NOMO-1 treated with dmso at 0.1 percent for 144 hours (cell line): Measurements from ENCODE around the gene EXOC6.
"Not testable (repeated sequence)": the region's sequence is repeated elsewhere in the genome, so short reads cannot be mapped to it uniquely, and the experiment has no call there.

ENCODE experiments used
- DNase-seq: peaks from one replicate; lab custom pipeline; 2025; ENCODE audit not compliant: unreplicated experiment; lab: John Stamatoyannopoulos, UW

The EXOC6 gene

DNA sequence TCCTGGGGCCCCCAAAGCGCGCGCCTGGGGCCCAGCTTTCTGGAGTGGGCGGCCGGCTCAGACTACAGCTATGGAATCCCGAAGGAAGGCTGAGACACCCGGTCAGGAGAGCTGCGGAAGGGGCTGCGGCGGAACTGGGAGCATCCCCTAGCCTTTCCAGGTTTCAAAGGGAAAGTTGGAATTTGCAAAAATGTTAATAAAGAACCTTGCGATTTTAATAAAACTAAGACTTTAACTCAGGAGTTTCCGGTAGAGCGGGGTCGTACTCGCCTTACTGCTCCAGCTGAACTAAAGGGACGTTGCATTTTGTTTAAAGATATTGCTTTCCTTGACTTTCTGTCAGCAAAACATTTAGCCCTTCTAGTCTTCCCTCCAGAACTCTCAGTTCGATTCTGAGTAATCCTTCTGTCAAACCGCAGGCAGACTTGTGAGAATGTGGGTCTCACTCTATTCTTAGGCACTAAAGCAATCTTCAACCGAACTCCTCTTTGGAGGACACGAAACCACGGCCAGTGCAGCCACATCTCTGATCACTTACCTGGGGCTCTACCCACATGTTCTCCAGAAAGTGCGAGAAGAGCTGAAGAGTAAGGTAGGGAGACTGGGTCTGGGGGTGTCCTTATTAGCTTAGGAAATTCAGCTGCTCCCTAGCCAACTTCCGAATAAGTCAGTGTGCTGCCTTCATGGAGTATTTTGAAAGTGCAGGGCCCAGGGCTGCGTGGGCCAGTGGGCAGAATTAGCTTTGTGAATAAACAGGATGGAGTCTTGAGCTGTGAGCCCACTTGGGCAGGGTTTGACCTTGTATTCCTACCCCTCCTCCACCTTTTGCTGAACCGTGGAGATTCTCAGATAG lies 227.3 kb downstream of the EXOC6 start:
- DNase-seq = no peak

DNA sequence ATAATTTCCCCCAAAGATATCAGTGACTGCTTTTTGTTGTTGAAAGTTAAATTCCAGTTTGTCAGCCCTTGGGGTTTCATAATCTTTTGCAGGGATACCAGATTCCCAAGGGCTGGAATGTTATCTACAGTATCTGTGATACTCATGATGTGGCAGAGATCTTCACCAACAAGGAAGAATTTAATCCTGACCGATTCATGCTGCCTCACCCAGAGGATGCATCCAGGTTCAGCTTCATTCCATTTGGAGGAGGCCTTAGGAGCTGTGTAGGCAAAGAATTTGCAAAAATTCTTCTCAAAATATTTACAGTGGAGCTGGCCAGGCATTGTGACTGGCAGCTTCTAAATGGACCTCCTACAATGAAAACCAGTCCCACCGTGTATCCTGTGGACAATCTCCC lies 228.6 kb downstream of the EXOC6 start:
- no peak for DNase-seq

DNA sequence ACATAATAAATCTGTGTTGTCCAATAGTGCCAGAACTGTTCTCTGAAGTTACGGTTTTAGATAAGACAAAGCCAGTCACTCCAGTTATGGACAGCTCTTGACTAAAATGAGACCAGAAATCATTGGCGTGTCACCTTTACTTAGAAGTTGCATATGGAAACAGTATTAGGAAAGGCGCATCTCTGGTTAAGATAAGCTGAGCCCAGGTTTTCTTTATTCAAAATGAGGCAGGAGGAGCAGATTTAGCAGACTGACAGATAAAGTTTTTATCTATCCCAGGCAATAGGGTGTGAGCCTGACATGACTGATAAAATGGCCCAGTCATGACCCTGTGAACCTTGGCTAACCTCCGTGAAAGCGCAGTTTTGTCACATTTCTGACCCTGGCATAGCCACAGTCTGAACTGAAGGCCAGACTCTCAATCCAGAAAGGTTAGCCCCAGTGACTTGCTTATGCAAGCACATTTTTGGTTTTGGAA lies 229.6 kb downstream of the EXOC6 start:
- DNase-seq = no peak

DNA sequence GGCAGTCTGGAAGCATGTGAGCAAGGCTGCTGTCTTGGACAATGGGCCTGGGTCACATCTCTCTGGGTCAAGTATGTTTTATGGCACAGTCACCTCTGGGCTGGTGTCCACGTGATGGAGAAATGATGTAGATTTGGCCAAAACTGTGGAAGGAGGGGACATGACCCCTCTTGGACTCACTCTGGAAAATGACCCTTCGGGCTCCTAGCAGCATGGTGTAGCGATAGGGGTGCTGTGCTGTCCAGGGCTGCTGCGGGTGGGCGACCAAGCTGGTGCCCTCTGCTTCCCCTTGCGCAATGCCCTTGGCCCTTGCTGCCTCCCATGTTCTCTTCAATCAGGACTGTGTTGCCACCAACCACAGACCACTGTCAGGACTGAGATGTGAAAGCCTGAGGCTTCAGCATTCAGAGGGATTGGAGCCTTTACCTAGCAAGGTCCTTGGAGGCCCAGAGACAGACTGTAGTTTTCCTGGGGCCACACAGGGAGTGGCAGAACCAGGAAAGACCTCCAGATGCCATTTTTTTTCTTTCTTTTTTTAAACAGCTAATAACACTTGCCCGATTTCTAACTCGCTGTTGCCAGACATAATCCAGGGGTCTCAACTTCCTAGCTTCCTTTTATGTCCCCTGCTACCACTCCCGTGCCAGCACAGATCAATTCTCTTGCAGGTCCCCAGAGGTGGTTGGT lies 231.5 kb downstream of the EXOC6 start:
- no peak for DNase-seq

DNA sequence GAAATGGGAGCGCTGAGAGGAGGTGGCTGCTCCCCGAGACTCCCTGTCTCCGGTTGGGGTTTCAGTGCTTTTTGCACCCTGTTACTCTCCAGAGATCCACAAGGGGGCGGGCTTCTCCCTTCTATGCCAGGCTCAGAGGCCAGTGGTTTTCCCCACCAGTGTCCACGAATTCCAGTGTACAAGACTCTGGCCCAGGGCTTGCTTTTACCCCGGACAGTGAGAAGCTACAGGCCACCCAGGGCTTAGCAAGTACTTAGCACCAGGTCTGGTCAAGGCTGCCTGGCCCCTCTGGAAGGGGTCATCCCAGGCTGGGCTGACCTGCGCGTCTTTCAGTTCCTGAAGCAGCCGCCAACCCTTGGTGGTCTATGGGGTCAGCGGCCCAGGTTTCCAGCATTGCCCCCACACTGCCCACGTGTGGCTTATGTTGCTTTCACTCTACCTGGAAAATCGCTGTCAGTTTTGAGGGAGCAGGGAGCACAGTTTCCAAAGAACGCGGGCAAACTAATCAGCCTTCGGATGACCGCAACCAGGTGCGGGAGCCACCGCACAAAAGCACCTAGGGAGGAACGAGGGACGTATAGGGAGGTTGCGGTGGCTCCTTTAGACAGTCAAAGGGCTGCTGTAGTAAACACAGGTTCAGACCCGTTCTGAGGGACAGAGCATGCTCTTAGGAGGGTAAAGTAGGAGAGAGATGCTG lies 232.2 kb downstream of the EXOC6 start:
- DNase-seq = no peak

DNA sequence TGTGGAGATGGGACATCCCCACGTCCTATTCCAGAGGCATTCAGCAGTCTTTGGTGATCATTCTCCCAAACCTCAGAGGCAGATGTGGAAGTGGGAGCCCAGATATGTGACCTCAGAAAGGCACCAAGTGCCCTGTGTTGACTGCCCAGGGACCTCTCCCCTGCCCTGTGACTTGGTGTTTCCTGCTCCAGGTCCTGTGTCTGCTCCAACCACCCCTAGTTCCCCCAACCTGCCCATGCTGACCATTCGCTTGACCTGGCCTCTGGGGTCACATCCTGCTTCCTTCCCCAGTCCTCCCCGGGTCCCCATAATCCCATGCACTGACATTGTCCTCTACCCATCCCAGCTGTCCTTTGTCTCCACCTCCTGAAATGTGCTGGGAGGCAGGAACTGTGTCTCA lies 233.0 kb downstream of the EXOC6 start:
- DNase-seq = no peak

DNA sequence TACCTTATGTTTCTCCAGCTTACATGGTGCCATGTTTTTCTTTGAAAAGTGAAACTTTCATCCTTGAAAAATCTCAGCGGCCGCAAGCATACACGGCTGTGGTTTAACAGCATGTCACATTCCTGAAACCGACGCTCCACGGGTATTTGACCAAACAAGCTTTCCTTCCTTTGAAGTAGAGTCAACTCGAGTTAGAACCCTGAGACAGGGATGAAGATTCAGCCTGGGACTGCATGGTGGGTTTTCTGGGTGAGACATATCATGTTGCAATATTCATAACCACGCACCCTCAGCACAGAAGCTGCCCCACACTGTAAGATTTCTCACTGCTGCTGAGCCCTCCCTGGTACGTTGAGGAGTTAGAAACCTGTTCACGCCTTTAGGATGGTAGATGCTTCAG lies 233.5 kb downstream of the EXOC6 start:
- no peak for DNase-seq

DNA sequence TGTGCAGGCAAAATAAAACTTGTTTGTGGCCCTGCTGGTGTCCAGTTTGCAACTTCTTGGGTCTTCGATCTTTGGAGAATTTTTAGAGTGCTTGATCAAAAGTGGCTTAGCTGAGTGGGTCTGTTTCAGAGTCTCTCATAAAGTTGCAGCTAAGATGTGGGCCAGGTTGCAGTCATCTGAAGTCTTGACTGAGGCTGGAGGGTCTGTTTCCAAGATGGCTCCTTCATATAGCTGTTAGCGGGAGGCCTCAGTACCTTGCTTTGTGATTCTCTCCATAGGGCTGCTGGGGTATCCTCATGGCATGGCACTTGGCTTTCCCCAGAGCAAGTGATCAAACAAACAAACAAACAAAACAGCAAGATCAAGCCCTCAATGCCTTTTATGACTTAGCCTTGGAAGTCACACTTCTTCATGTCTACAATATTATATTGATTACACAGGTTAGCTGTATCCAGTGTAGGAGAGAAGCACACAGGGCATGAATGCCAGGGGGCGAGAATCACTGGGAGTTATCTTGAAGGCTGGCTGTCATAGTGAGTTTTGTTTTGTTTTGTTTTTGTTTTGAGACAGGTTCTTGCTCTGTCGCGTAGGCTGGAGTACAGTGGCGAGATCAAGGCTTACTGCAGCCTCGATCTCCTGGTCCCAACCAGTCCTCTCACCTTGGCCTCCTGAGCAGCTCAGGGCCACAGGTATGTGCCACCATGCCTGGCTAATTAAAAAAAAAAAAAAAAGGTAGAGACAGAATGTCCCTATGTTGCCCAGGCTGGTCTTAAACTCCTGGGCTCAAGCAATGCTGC lies 235.6 kb downstream of the EXOC6 start:
- DNase-seq = no peak

DNA sequence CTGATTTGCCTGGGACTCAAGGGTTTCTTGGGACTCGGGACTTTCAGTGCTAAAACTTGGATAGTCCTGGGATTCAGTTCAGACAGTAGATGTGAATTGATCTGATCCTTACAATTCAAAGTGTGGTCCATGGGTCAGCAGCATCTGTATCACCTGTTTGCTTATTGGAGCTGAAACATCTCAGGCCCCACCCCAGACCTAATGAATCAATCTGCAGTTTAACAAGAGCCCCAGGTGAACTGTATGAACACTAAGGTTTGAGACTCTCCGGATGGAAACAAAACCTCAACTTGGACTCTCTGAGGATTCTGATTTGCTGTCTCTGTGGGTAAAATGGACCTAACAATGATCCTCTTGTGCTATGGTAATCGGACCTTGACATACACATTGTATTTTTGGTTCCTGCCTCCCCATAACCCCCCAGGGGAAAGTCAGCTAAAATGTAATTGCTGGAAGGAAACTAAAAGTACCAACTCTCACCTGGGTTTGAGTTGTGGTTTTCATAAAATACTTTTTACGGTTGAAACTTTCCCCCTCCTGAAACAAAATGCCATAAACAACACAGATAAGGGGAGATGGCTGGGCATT lies 237.0 kb downstream of the EXOC6 start:
- DNase-seq = no peak

DNA sequence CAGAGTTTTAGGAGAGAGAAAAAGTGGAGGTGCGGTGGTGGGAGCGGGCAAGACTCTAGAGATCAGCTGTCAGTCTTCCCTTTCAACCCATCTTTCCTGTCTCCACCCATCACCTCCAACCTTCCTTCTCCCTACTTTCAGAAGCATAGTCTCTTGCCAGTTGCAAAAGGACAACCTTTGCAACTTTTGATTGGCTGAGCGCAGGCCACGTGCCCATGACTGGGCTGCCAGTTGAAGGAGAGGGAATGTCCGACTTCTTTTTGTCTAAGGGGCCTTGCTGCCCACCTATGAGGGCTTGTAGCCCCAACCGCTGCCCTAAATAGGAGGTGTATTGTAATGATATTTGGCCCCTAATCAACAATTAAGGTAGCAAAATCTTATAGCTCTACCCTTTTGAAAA lies 238.0 kb downstream of the EXOC6 start:
- no peak for DNase-seq

DNA sequence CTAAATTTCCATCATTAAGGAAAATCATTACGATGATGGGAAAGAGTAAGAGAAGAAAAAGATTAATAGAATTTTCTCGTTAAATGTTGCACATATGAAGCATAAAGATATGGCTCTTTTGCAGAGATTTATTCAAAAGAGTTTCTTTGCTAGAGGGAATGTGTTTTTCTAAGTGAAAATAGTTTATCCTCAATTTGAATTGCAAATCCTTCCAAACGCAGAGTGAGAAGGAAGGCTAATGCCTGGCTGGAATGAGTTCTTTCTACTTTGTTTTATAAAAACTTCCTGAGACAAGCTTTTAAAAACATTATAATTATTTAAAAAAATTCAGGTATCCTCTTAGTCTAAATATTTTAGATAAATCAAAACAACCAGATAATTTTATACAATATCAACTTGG lies 239.5 kb downstream of the EXOC6 start:
- DNase-seq = no peak

DNA sequence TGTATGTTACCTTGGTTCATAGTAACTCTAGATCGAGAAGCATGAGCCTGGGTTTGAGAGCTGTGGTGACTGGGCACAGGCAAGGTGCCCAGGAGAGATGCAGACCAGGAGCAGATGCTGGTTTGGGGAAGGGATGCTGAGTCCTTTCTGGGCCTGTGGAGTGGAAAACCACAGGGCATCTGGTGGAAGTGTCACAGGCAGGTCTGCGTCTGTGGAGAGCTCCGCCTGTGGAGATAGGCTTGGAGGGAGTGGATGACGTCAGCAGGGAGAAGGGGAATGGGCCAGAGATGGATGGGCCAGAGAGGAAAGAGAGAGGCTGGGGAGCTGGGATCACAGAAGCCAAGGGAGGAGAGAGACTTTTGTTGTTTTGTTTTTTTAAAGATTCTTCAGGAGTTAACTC lies 240.1 kb downstream of the EXOC6 start:
- no peak for DNase-seq

DNA sequence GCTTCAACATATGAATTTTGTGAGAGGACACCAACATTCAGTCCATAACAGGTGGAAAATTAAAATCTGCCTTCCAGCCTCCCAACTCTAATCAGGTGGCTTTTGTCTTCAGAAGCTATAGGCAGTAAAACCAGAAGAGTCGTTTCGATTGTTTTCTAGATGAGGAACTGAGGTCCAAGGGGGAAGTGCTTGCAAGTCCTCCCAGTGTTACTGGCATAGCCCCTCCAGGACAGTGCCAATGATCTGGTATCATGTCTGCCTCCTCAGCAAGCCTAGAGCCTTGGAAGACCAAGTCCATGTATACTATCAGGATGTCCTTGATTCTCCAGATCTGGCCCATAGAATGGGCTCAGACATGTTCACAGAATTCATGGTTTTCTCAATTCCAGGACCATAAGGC lies 242.3 kb downstream of the EXOC6 start:
- DNase-seq = no peak

DNA sequence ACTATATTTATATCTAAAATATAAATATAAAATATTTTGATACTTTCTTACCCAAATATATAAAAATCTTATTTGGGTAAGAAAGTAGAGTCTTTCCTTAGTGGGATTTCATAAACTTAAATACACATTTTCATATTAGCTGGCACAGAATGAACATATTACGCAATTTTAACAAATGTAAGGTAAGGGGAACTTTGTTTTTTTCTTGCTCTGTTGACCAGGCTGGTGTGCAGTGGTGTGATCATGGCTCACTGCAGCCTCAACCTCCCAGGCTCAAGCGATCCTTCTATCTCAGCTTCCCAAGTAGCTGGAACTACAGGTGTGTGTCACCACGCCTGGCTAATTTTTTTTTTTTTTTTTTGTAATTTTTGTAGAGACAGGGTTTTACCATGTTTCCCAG lies 243.6 kb downstream of the EXOC6 start:
- DNase-seq = no peak

DNA sequence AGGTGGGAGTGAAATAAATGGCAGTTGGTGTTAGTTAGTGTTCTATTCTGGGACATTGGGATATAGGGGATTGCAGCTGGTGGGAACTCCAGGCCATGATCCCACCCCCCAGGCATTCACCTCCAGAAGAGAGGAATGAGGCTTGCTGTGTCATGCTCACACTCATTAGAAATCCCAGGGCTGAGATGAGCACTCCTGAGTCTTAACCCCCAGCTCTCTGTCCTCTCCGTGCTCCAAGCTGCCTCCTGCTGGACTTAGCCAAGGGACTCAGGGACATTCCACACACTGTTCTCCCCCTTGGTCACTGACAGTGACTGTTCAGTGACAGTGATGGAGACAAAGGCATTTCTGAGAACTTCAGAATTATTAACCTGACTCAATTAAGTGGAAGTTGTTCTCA lies 246.9 kb downstream of the EXOC6 start:
- DNase-seq = no peak

DNA sequence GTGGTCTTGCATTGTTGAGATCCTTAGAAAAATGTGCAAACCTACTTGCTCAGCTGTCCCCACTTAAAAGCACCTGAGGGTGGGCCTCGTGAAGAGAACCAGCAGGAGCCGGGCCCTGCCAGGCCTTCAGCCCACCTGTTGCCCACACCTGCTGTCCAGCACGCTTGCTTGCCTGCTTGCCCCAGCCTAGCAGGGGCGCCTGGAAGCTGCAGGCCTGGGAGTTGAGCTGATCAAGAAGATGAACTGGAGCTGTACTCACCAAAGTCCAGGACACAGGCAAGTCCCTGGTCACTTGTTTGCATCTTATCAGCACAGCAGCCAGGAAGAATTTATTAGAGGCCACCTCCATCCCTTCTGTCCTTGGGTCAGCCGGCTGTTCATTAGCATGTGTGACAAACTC lies 248.6 kb downstream of the EXOC6 start:
- no peak for DNase-seq

DNA sequence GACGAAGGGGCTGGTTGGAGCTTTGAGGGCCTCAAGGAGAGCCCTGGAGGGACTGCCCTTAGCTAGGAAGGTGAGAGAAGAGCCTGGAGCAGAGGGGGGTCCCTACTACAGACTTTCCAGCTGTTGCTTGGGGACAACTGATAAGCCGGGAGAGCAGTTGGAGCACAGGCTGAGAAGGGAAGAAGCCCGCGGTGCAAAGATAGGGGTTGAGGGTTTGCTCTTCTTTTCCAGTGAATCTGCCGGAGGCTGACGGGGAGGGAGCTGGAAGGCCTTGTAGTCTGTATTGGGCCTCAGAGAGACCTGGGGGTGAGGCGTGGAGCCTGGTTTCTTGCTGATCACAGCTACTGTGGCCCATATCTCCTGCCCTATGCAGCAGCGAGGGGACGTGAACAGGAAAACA lies 249.1 kb downstream of the EXOC6 start:
- no peak for DNase-seq

DNA sequence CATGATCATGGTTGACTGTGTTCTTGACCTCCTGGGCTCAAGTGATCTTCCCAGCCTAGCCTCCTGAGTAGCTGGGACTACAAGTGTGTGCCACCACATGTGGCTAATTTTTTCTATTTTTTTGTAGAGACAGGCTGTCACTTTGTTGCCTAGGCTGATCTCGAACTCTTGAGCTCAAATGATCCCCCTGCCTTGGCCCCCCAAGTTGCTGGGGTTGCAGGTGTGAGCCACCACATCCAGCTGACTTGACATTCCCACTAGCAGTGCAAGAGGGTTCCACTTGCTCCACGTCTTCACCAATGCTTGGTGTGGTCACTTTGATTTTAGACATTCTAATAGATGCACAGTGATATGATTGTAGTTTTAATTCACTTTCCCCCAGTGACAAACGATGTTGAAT lies 250.5 kb downstream of the EXOC6 start:
- no peak for DNase-seq

DNA sequence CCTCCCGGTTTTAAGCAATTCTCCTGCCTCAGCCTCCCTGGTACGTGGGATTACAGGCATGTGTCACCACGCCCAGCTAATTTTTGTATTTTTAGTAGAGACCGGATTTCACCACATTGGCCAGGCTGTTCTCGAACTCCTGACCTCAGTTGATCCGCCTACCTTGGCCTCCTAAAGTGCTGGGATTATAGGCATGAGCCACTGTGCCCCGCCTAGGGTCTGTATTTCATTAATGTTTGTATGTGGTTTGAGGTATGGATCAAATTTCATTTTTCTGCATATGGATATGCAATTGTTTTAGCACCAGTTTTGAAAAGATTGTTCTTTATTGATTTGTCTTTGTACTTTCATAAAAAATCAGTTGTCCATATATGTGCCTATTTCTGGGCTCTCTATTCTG lies 251.3 kb downstream of the EXOC6 start:
- no peak for DNase-seq

DNA sequence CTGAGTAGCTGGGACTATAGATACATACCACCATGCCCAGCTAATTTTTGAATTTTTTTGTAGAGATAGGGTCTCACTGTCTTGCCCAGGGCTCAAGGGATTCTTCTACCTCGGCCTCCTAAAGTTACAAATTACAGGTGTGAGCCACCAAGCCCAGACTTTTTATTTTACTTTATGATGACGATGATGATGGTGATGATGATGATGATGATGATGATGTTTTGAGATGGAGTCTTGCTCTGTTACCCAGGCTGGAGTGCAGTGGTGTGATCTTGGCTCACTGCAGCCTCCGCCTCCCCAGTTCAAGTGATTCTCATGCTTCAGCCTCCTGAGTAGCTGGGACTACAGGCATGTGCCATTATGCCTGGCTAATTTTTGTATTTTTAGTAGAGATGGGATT lies 252.8 kb downstream of the EXOC6 start:
- DNase-seq = not testable (repeated sequence)

DNA sequence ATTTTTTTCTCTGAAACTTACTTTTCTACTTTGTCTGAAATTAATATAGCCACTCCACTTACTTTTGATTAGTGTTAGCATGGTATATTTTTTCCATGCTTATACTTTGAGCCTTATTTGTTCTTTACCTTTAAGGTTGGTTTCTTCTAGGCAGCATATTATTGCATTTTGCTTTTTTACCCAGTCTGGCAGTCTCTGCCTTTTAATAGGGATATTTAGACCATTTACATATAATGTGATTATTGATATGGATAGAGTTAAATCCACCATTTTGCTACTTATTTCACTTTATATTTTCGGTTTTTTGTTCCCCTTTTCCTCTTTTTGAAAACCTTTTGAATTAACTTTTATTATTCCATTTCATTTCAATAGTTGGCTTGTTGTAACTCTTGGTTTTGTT lies 255.6 kb downstream of the EXOC6 start:
- no peak for DNase-seq
